ENCODE data around the gene ITGA11. TPM values are rescaled to one million over a fixed set of nuclear protein-coding genes. Genes with fewer than 3 reads are reported as not detected.

Gene ITGA11
- total and polyA plus RNA-seq, 2 of the 4 experiments (the other 2 are of a cell fraction): 4.1 to 6.6 TPM

DNA sequence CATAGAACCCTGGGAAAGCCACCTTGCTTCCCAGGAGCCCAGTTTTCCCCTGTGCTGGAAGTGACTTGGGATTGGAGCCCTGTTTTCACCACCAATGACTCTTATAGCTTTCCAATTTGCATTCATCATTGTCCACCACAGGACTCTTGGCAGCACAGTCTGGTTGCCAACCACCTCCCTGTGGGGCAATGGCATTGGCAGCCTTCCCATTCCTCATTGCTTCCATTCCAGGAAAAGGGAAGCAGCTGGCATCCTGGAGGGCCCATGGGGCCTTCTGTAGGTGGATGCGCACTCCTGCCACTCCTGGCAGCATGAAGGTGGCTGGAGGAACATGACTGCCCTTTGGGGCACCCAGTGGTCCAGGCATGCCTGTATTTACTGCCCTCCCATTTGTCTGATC is 96.7 kb downstream of the ITGA11 start:
- TF ChIP-seq MAZ (IDR thresholded peaks at IDR 0.05; ENCODE audit: borderline replicate concordance, low read depth, low read length): no peak
- no peak for TF ChIP-seq RFX5 (IDR thresholded peaks at IDR 0.05; ENCODE audit: low read depth, low read length)
- in situ Hi-C loops (cut with MboI; ENCODE audit: low sequenced_read_pairs) (no loop called here), intact Hi-C loops (cut with micrococcal nuclease) (no loop called here), dilution Hi-C loops (cut with HindIII; ENCODE audit: low sequenced_read_pairs, unreplicated experiment) (no loop called here)
- H2BK20ac ChIP-seq (ENCODE audit: low read depth, low read length): peak overlapping the region; percentile 47; the same call in 1 of the 2 replicates
- H4K91ac ChIP-seq (ENCODE audit: insufficient read depth, low read depth, low read length): peak overlapping the region; percentile 34; the same call in 1 of the 2 replicates
- no peak overlapping the region for H4K8ac ChIP-seq (ENCODE audit: low read depth in 2 of 2, low read length in 2 of 2)
- no peak overlapping the region for H4K5ac ChIP-seq (ENCODE audit: low read depth, low read length)
- no peak overlapping the region; the same call in 1 of the 2 replicates for H2BK120ac ChIP-seq (ENCODE audit: low read depth, low read length)
- H3K9me3 ChIP-seq (ENCODE audit: control insufficient read depth, insufficient read depth, low read length): no peaks in the 10 kb centered on the region
- no peak for DNase-seq
- no TSS peak for BruUV-seq (replicated peaks)
- H3K4ac ChIP-seq (ENCODE audit: low read depth, low read length): peak overlapping the region; percentile 57; the same call in 1 of the 2 replicates
- H3K18ac ChIP-seq (ENCODE audit: low read depth, low read length): no peak overlapping the region
- no peak overlapping the region for H3K4me3 ChIP-seq (ENCODE audit: insufficient read depth, low read depth, low read length)
- H3K23ac ChIP-seq (ENCODE audit: low read depth, low read length): no peak overlapping the region
- no peak for ATAC-seq (ENCODE audit: low read depth)
- H3K79me1 ChIP-seq (ENCODE audit: low read depth in 1 of 2, low read length in 2 of 2): no peaks in the 10 kb centered on the region
- no peaks in the 10 kb centered on the region for H3K27me3 ChIP-seq (ENCODE audit: control insufficient read depth, insufficient read depth, low read length)
- H3K4me2 ChIP-seq (ENCODE audit: low read depth, low read length): no peak overlapping the region
- no peak overlapping the region for H2AFZ ChIP-seq (replicated peaks; ENCODE audit: low read length, poor library complexity)
- 100% methylated on average over 1 of the region's 1 CpG; no CpG with 5 or more reads in 1 of the 2 experiments for WGBS, 2 experiments (ENCODE audit: extremely low coverage in 2 of 2, insufficient read length in 1 of 2)
- no peak overlapping the region for H2BK5ac ChIP-seq (ENCODE audit: low read depth, low read length, poor library complexity, severe bottlenecking)
- no peak overlapping the region for H2BK15ac ChIP-seq (ENCODE audit: low read depth, low read length)
- no peak overlapping the region for H3K9ac ChIP-seq (ENCODE audit: low read depth, low read length)
- H2AK9ac ChIP-seq (replicated peaks; ENCODE audit: low read depth, low read length, poor library complexity): peak overlapping the region; percentile 15
- peaks cover 18% of the 10 kb centered on the region for H3K4me1 ChIP-seq (ENCODE audit: control insufficient read depth, insufficient read depth, low read length)
- H3K36me3 ChIP-seq (ENCODE audit: control insufficient read depth, insufficient read depth, low read length): peaks cover 3% of the 10 kb centered on the region; the same call in 1 of the 2 replicates
- no peak overlapping the region for H3K27ac ChIP-seq (ENCODE audit: insufficient read depth, low read length)
- H3K14ac ChIP-seq (replicated peaks; ENCODE audit: low read depth, low read length): no peak overlapping the region
- H3K9me1 ChIP-seq (ENCODE audit: insufficient read depth, low read length): peaks cover 18% of the 10 kb centered on the region
- ChIA-PET CTCF (no interaction called here), POLR2A (ENCODE audit: unreplicated experiment) (no interaction called here)
- H4K20me1 ChIP-seq (ENCODE audit: insufficient read depth, low read length): no peaks in the 10 kb centered on the region
- H2AK5ac ChIP-seq (ENCODE audit: low read depth, low read length): peak overlapping the region; percentile 25; the same call in 1 of the 2 replicates
- no peak overlapping the region for H3K56ac ChIP-seq (ENCODE audit: extremely low read depth, insufficient read depth, low read length)

All from IMR-90 (cell line).